HFFc6 (cell line): Measurements from ENCODE around the gene GJD3. TPM values are rescaled to one million over a fixed set of nuclear protein-coding genes. Genes with fewer than 3 reads are reported as not detected.

Source experiments
- DNase-seq: peaks from one replicate; pipeline ENCODE4 v3.0.0-alpha.2; 2018
- H3K27ac Mint-ChIP-seq: 2 replicates; pipeline ENCODE4 v1.8.0; 2020; ENCODE audit warnings: mild to moderate bottlenecking, mixed read lengths
- H3K27me3 Mint-ChIP-seq: 2 replicates; pipeline ENCODE4 v1.8.0; 2021; ENCODE audit warnings: mild to moderate bottlenecking, moderate library complexity, mixed read lengths; ENCODE audit not compliant: insufficient read depth
- H3K36me3 Mint-ChIP-seq: 2 replicates; pipeline ENCODE4 v1.8.0; 2021; ENCODE audit warnings: low read depth, mixed read lengths
- H3K4me1 Mint-ChIP-seq: 2 replicates; pipeline ENCODE4 v1.8.0; 2020; ENCODE audit warnings: low read depth, mixed read lengths
- H3K4me3 Mint-ChIP-seq: 2 replicates; pipeline ENCODE4 v1.8.0; 2020; ENCODE audit warnings: mild to moderate bottlenecking, moderate library complexity, mixed read lengths
- H3K9me3 Mint-ChIP-seq: 2 replicates; pipeline ENCODE4 v1.8.0; 2020; ENCODE audit warnings: mild to moderate bottlenecking, mixed read lengths
- CTCF ChIP-seq: fragments of 200-600 bp; sonication (generic); IDR thresholded peaks from 2 replicates; pipeline ENCODE4 v1.5.0; 2021; ENCODE audit warnings: antibody characterized with exemption, mild to moderate bottlenecking
- total RNA-seq, 6 experiments: library from RNA; stranded (reverse); fragmentation: NEBNext Ultra II Directional; extraction: Animal tissue kit (Norgen Biotek cat#: 25700); gene quantifications; 2 replicates in 1 of 6; 3 replicates in 5 of 6; pipeline ENCODE4 v1.2.3, GENCODE V29; 2021

GJD3 gene
- total RNA-seq, 6 experiments from 2014 or later = 0.36 to 1.4 (median 0.81) TPM

- peaks cover 7% of the 10 kb centered on the region for H3K4me1 Mint-ChIP-seq
- H3K27ac Mint-ChIP-seq = no peak overlapping the region
- H3K4me3 Mint-ChIP-seq = no peak overlapping the region
- H3K9me3 Mint-ChIP-seq = peaks cover under 1% of the 10 kb centered on the region
- no peak for TF ChIP-seq CTCF
- H3K27me3 Mint-ChIP-seq = peaks cover 1% of the 10 kb centered on the region
- peaks cover 5% of the 10 kb centered on the region; the same call in 1 of the 2 replicates for H3K36me3 Mint-ChIP-seq
- no peak for DNase-seq
These were observed 2.5 kb upstream of the GJD3 start for GRCh38 chr17:40366861-40367518.

- Mint-ChIP-seq H3K27me3 (peaks cover 1% of the 10 kb centered on the region), H3K27ac (no peak overlapping the region), H3K36me3 (peaks cover under 1% of the 10 kb centered on the region; the same call in 1 of the 2 replicates), H3K4me3 (no peak overlapping the region), H3K9me3 (no peaks in the 10 kb centered on the region), H3K4me1 (peaks cover 5% of the 10 kb centered on the region)
- DNase-seq = no peak
- no peak for TF ChIP-seq CTCF
These were observed 1.7 kb upstream of the GJD3 start for GRCh38 chr17:40366076-40366860.

GRCh38 chr17:40364906-40365305, 369 bp upstream of the GJD3 start:
- no peak for DNase-seq
- Mint-ChIP-seq H3K27me3 (peaks cover 1% of the 10 kb centered on the region), H3K36me3 (no peaks in the 10 kb centered on the region), H3K9me3 (no peaks in the 10 kb centered on the region), H3K27ac (no peak overlapping the region), H3K4me1 (peaks cover 5% of the 10 kb centered on the region), H3K4me3 (no peak overlapping the region; the same call in 1 of the 2 replicates)
- TF ChIP-seq CTCF = no peak

GRCh38 chr17:40363111-40363827, 1.3 kb downstream of the GJD3 start:
- H3K27ac Mint-ChIP-seq = no peak overlapping the region
- H3K9me3 Mint-ChIP-seq = no peaks in the 10 kb centered on the region
- peaks cover 3% of the 10 kb centered on the region for H3K27me3 Mint-ChIP-seq
- no peak for TF ChIP-seq CTCF
- H3K36me3 Mint-ChIP-seq = no peaks in the 10 kb centered on the region
- peaks cover 12% of the 10 kb centered on the region for H3K4me1 Mint-ChIP-seq
- peak overlapping the region; percentile 86 for H3K4me3 Mint-ChIP-seq
- peak; percentile 18 for DNase-seq

- peak overlapping the region; percentile 72 for H3K4me3 Mint-ChIP-seq
- DNase-seq = peak; percentile 64
These were observed 1.8 kb downstream of the GJD3 start for GRCh38 chr17:40362696-40363110.

More at GRCh38 chr17:40362696-40363110, 1.8 kb downstream of the GJD3 start:
- Mint-ChIP-seq H3K9me3 (no peaks in the 10 kb centered on the region), H3K27ac (no peak overlapping the region), H3K36me3 (no peaks in the 10 kb centered on the region), H3K27me3 (peaks cover 2% of the 10 kb centered on the region), H3K4me1 (peaks cover 16% of the 10 kb centered on the region)
- TF ChIP-seq CTCF = peak; percentile 82
